WTC11 (cell line): ENCODE results near the gene STXBP1. TPM values are rescaled to one million over a fixed set of nuclear protein-coding genes. Genes with fewer than 3 reads are reported as not detected.

ENCODE experiments used
- AFF4 ChIP-seq: sonication (generic); formaldehyde crosslinking; IDR thresholded peaks from 2 replicates; pipeline ENCODE4 v1.8.1; 2023; ENCODE audit warnings: mild to moderate bottlenecking, missing genetic modification reagents, borderline replicate concordance
- ARID4B ChIP-seq: sonication (generic); formaldehyde crosslinking; IDR thresholded peaks from 2 replicates; pipeline ENCODE4 v1.8.0; 2023; ENCODE audit warnings: missing genetic modification reagents, mild to moderate bottlenecking, borderline replicate concordance
- CREB1 ChIP-seq: sonication (generic); formaldehyde crosslinking; IDR thresholded peaks from 2 replicates; pipeline ENCODE4 v1.8.0; 2023; ENCODE audit warnings: mild to moderate bottlenecking, missing genetic modification reagents
- CTCF ChIP-seq: fragments of 200-600 bp; IDR thresholded peaks from 2 replicates; pipeline ENCODE4 v1.8.0; 2022; ENCODE audit warnings: antibody characterized with exemption
- E2F4 ChIP-seq: sonication (generic); formaldehyde crosslinking; IDR thresholded peaks from 2 replicates; pipeline ENCODE4 v1.8.1; 2022; ENCODE audit warnings: low read depth, mild to moderate bottlenecking, moderate library complexity, missing genetic modification reagents, borderline replicate concordance
- FOXJ3 ChIP-seq: sonication (generic); formaldehyde crosslinking; IDR thresholded peaks from 2 replicates; pipeline ENCODE4 v1.9.0; 2021; ENCODE audit warnings: missing genetic modification reagents, mild to moderate bottlenecking, borderline replicate concordance
- FOXP1 ChIP-seq: sonication (generic); formaldehyde crosslinking; IDR thresholded peaks from 2 replicates; pipeline ENCODE4 v1.8.0; 2022; ENCODE audit warnings: missing genetic modification reagents, mild to moderate bottlenecking, moderate library complexity, borderline replicate concordance
- HMGXB4 ChIP-seq: sonication (generic); formaldehyde crosslinking; IDR thresholded peaks from 2 replicates; pipeline ENCODE4 v1.8.1; 2023; ENCODE audit warnings: mild to moderate bottlenecking, moderate library complexity, missing genetic modification reagents
- KAT7 ChIP-seq: sonication (generic); formaldehyde crosslinking; IDR thresholded peaks from 2 replicates; pipeline ENCODE4 v1.8.1; 2023; ENCODE audit warnings: missing genetic modification reagents, mild to moderate bottlenecking, borderline replicate concordance
- MLX ChIP-seq: sonication (generic); formaldehyde crosslinking; IDR thresholded peaks from 2 replicates; pipeline ENCODE4 v1.8.1; 2023; ENCODE audit warnings: mild to moderate bottlenecking, missing genetic modification reagents, moderate library complexity
- NFYB ChIP-seq: sonication (generic); formaldehyde crosslinking; conservative IDR thresholded peaks from 2 replicates; pipeline ENCODE4 v1.8.0; 2022; ENCODE audit warnings: low read depth, missing genetic modification reagents
- RORB ChIP-seq: fragments of 250-450 bp; sonication (Bioruptor Pico); IDR thresholded peaks from 2 replicates; pipeline ENCODE4 v1.9.0; 2021; ENCODE audit warnings: mild to moderate bottlenecking
- SMAD3 ChIP-seq: sonication (generic); formaldehyde crosslinking; IDR thresholded peaks from 2 replicates; pipeline ENCODE4 v1.8.0; 2022; ENCODE audit warnings: missing genetic modification reagents, mild to moderate bottlenecking, borderline replicate concordance
- USF2 ChIP-seq: sonication (generic); formaldehyde crosslinking; IDR thresholded peaks from 2 replicates; pipeline ENCODE4 v1.8.1; 2023; ENCODE audit warnings: mild to moderate bottlenecking, missing genetic modification reagents, moderate library complexity
- ZBTB43 ChIP-seq: sonication (generic); formaldehyde crosslinking; IDR thresholded peaks from 2 replicates; pipeline ENCODE4 v1.8.1; 2023; ENCODE audit warnings: mild to moderate bottlenecking, missing genetic modification reagents
- ZNF396 ChIP-seq: fragments of 250-450 bp; sonication (Bioruptor Pico); IDR thresholded peaks from 2 replicates; pipeline ENCODE4 v1.8.0; 2021; ENCODE audit warnings: mild to moderate bottlenecking, moderate library complexity, borderline replicate concordance
- ZNF423 ChIP-seq: fragments of 250-450 bp; sonication (Bioruptor Pico); IDR thresholded peaks from 2 replicates; pipeline ENCODE4 v2.1.2; 2022; ENCODE audit warnings: mild to moderate bottlenecking, moderate library complexity
- total RNA-seq: library from RNA; stranded (reverse); gene quantifications from 3 replicates; pipeline ENCODE4 v1.2.3, GENCODE V29; 2021

STXBP1 gene
- total RNA-seq, 1 experiment from 2014 or later, result 37.1 TPM

GRCh38 chr9:127715470-127716337 lies 103.6 kb downstream of the STXBP1 start, which contains the start of the genes PTRH1 and TTC16 (continued):
- TF ChIP-seq E2F4 (no peak), ZBTB43 (no peak), ZNF423 (CRISPR knock-in tag) (no peak), CREB1 (CRISPR knock-in tag) (no peak), SMAD3 (0 out of 2 replicates have a peak, but pooled peaks have one; percentile 15), USF2 (CRISPR knock-in tag) (no peak), ARID4B (CRISPR knock-in tag) (peak; percentile 79; the same call in 1 of the 2 replicates), HMGXB4 (CRISPR knock-in tag) (no peak), KAT7 (no peak), ZNF396 (CRISPR knock-in tag) (no peak), FOXJ3 (no peak), NFYB (CRISPR knock-in tag) (peak; percentile 96), FOXP1 (CRISPR knock-in tag) (no peak), AFF4 (CRISPR knock-in tag) (no peak), MLX (CRISPR knock-in tag) (no peak), RORB (CRISPR knock-in tag) (no peak), CTCF (no peak)
